ENCODE results near the gene ACBD3.
A peak's percentile ranks its signal among the peaks of the same experiment; 100 is the strongest.

ACBD3 gene

GRCh38 chr1:226135059-226135651 is 51.4 kb downstream of the ACBD3 start:
- no peak for DNase-seq (ENCODE audit: low read depth in 2 of 2, low spot score in 1 of 2)

GRCh38 chr1:226134170-226135058 is 52.1 kb downstream of the ACBD3 start:
- DNase-seq (ENCODE audit: low read depth in 2 of 2, low spot score in 1 of 2) = no peak

- no peak for DNase-seq (ENCODE audit: low read depth in 2 of 2, low spot score in 1 of 2)
Measured at GRCh38 chr1:226133504-226134123, 52.9 kb downstream of the ACBD3 start.

- no peak for DNase-seq (ENCODE audit: low read depth in 2 of 2, low spot score in 1 of 2)
Measured at GRCh38 chr1:226132728-226133503, 53.6 kb downstream of the ACBD3 start.

- DNase-seq (ENCODE audit: low read depth in 2 of 2, low spot score in 1 of 2) = no peak
Measured at GRCh38 chr1:226131639-226132038, 54.9 kb downstream of the ACBD3 start.

GRCh38 chr1:226129230-226129629 is 57.3 kb downstream of the ACBD3 start:
- DNase-seq (ENCODE audit: low read depth in 2 of 2, low spot score in 1 of 2) = no peak

- no peak for DNase-seq (ENCODE audit: low read depth in 2 of 2, low spot score in 1 of 2)
Measured at GRCh38 chr1:226128487-226129075, 58.0 kb downstream of the ACBD3 start.

GRCh38 chr1:226126824-226127569 is 59.5 kb downstream of the ACBD3 start:
- DNase-seq (ENCODE audit: low read depth in 2 of 2, low spot score in 1 of 2) = no peak

GRCh38 chr1:226125831-226126230 is 60.7 kb downstream of the ACBD3 start:
- DNase-seq (ENCODE audit: low read depth in 2 of 2, low spot score in 1 of 2) = no peak

GRCh38 chr1:226125097-226125630 is 61.4 kb downstream of the ACBD3 start:
- DNase-seq (ENCODE audit: low read depth in 2 of 2, low spot score in 1 of 2) = peak; percentile 69 to 86

- DNase-seq (ENCODE audit: low read depth in 2 of 2, low spot score in 1 of 2) = no peak
Measured at GRCh38 chr1:226123591-226124471, 62.7 kb downstream of the ACBD3 start.

GRCh38 chr1:226123212-226123560 is 63.4 kb downstream of the ACBD3 start:
- no peak for DNase-seq (ENCODE audit: low read depth in 2 of 2, low spot score in 1 of 2)

GRCh38 chr1:226121587-226122400 is 64.7 kb downstream of the ACBD3 start:
- peak; percentile 29 to 46 for DNase-seq (ENCODE audit: low read depth in 2 of 2, low spot score in 1 of 2)

- DNase-seq (ENCODE audit: low read depth in 2 of 2, low spot score in 1 of 2) = no peak
Measured at GRCh38 chr1:226121049-226121586, 65.4 kb downstream of the ACBD3 start.

GRCh38 chr1:226120398-226120797 is 66.1 kb downstream of the ACBD3 start:
- no peak for DNase-seq (ENCODE audit: low read depth in 2 of 2, low spot score in 1 of 2)

- no peak for DNase-seq (ENCODE audit: low read depth in 2 of 2, low spot score in 1 of 2)
Measured at GRCh38 chr1:226119169-226119568, 67.4 kb downstream of the ACBD3 start.

GRCh38 chr1:226118357-226118756 is 68.2 kb downstream of the ACBD3 start:
- DNase-seq (ENCODE audit: low read depth in 2 of 2, low spot score in 1 of 2) = no peak

GRCh38 chr1:226117330-226117729 is 69.2 kb downstream of the ACBD3 start:
- DNase-seq (ENCODE audit: low read depth in 2 of 2, low spot score in 1 of 2) = no peak
